Stomach (tissue), 9 donors: ENCODE data around the gene TENM4. TPM values are rescaled to one million over a fixed set of nuclear protein-coding genes. Genes with fewer than 3 reads are reported as not detected.
A peak's percentile ranks its signal among the peaks of the same experiment; 100 is the strongest.

Experiments
- DNase-seq, 2 donors: peaks; one replicate each; pipeline versions ENCODE4 v3.0.0 to v3.0.0-alpha.2; 2013 to 2019
- H3K27ac ChIP-seq, 5 donors: fragments of 200-600 bp in 4 of 5; sonication (generic) in 4 of 5; one replicate each; pipeline ENCODE4 v1.5.1; 2013 to 2019; ENCODE audit warnings: mild to moderate bottlenecking in 1 of 5, moderate library complexity in 1 of 5
- H3K27me3 ChIP-seq, 3 donors: fragments of 200-600 bp; sonication (generic); one replicate each; pipeline ENCODE4 v1.5.1; 2017 to 2019; ENCODE audit warnings: mixed run types in 1 of 3
- H3K36me3 ChIP-seq, 4 donors: fragments of 200-600 bp; sonication (generic); 1 replicate in 3 of 4; 2 replicates in 1 of 4; pipeline ENCODE4 v1.5.1; 2016 to 2019
- H3K4me1 ChIP-seq, 4 donors: fragments of 200-600 bp; sonication (generic); one replicate each; pipeline ENCODE4 v1.5.1; 2016 to 2019
- H3K4me3 ChIP-seq, 4 donors: fragments of 200-600 bp; sonication (generic) in 3 of 4; one replicate each; pipeline ENCODE4 v1.5.1; 2016 to 2019; ENCODE audit warnings: mild to moderate bottlenecking in 1 of 4
- H3K9me3 ChIP-seq, 4 donors: fragments of 200-600 bp; sonication (generic); one replicate each; pipeline ENCODE4 v1.5.1; 2016 to 2019
- EP300 ChIP-seq: sonication (generic); formaldehyde crosslinking; IDR thresholded peaks from one replicate; pipeline ENCODE4 v1.6.1; 2017; ENCODE audit warnings: antibody characterized with exemption
- POLR2A ChIP-seq, 4 donors: fragments of 450-650 bp; IDR thresholded peaks; one replicate each; pipeline ENCODE4 v1.6.1; 2016; ENCODE audit warnings: antibody characterized with exemption in 4 of 4, control low read depth in 2 of 4, mild to moderate bottlenecking in 1 of 4, moderate library complexity in 1 of 4
- POLR2AphosphoS5 ChIP-seq, 3 donors: sonication (generic); formaldehyde crosslinking; IDR thresholded peaks; one replicate each; pipeline ENCODE4 v1.6.1; 2016; ENCODE audit warnings: antibody characterized with exemption in 3 of 3
- WGBS, 5 donors: extraction: QIAGEN DNeasy Blood & Tissue Kit in 3 of 5; methylation state at CpG; one replicate each; pipeline versions ENCODE4 v1.1.5 to v1.1.7; 2013 to 2018; 5-methylcytosine and 5-hydroxymethylcytosine counted together
- intact Hi-C: fragments of 100-400 bp; cut with DNase I; formaldehyde crosslinking; loops from one replicate; pipeline ENCODE4 v1.15.1; 2023; ENCODE audit warnings: low total_unique reads
- polyA plus RNA-seq, 3 donors: library from polyadenylated mRNA; stranded (reverse); fragments of 200-250 nt; gene quantifications; one replicate each; pipeline ENCODE4 v1.2.3, GENCODE V29; 2013
- total RNA-seq, 5 donors: library from RNA; depleted of rRNA; stranded (reverse); fragments of >200 nt; gene quantifications; one replicate each; pipeline versions ENCODE4 v1.1.0 to v1.2.3, GENCODE V29; 2014 to 2016
- TF ChIP-seq, protein P1 (sequence below), 7 experiments: fragments of 450-650 bp in 4 of 7; fragments of 200-600 bp in 3 of 7; sonication (generic) in 3 of 7; IDR thresholded peaks; one replicate each; pipeline ENCODE4 v1.5.1; 2016 to 2019; ENCODE audit warnings: antibody characterized with exemption in 7 of 7, control low read depth in 2 of 7, mild to moderate bottlenecking in 1 of 7
- donor health status: healthy with polysubstance abuse.
- donor health status: Bipolar disorder and iron deficiency.
- donor health status: healthy.

The TENM4 gene
- total and polyA plus RNA-seq, 8 donors, result 0.06 to 13.2 (median 0.87) TPM; not detected in 1

DNA sequence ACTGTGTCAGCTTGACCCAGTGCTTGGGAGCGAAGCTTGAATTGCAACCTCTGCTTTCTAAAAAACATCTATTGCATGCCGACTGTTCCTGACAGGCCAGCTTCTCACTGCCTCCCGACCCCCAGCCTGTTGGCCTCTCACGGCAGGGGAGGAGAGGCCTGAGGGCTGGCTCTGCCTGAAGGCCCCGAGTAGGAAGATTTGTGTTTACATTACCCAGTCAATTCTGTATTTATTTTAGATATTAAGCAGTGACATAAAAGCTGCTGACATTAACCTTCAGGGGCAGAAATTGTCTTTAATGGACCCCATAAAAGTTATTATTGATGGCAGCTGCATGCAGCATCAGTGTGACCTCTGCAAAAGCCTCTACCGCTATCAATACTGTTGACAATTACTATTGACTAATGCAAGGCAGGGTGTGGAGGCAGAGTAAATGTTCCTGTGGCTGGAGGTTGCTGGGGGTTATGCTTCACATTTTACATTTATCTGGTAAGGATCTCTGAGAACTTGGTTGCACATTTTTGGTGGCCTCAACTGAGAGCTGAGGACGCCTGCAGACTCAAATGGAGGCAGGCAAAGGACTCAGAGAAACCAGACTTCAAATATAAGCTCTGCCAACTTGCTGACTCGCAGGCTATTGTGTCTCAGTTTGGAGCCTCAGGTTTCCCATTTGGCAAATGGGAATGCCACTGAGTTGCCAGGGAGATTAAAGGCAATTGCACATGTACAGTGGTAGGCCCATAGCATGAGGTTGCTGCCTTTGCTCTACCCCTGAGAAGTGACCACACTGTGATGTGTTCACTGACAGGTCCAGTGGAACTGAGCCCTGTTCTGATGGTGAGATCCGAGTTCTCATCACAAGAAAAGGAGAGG, 380.5 kb downstream of the TENM4 start:
- H3K4me1 ChIP-seq, result peaks cover 0 to 4% (median 0%) of the 10 kb centered on the region in 4 donors
- no peaks in the 10 kb centered on the region for H3K9me3 ChIP-seq
- no peaks in the 10 kb centered on the region for H3K36me3 ChIP-seq
- no peak for TF ChIP-seq POLR2A (IDR thresholded peaks at IDR 0.05)
- DNase-seq, result no peak
- H3K4me3 ChIP-seq, result no peak overlapping the region
- H3K27me3 ChIP-seq, result no peaks in the 10 kb centered on the region
- 48 to 61% (median 54%) methylated on average over 9 of the region's 9 CpGs for WGBS, 5 donors
- H3K27ac ChIP-seq, result no peak overlapping the region
- intact Hi-C loops, result no loop called here

DNA sequence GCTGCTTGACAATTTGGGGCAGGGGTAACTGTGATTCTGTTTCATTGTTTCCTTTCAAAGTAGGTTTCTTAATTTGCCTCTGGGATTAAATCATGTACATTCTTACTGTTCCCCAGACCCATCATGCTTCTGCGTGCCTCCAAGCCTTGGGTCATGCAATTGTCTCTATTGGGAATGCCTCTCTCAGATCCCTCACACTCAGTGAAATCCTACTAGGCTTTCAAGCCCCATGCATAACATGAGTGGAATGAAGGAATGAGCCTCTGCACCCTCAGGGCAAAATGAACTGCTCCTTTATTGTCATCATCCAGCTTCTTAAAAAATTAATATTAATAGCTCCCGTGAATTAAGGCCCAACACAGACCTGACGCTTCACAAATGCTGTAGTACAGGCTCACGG, 381.7 kb downstream of the TENM4 start:
- intact Hi-C loops, result no loop called here
- Histone ChIP-seq H3K9me3 (no peaks in the 10 kb centered on the region), H3K27me3 (no peaks in the 10 kb centered on the region)

DNA sequence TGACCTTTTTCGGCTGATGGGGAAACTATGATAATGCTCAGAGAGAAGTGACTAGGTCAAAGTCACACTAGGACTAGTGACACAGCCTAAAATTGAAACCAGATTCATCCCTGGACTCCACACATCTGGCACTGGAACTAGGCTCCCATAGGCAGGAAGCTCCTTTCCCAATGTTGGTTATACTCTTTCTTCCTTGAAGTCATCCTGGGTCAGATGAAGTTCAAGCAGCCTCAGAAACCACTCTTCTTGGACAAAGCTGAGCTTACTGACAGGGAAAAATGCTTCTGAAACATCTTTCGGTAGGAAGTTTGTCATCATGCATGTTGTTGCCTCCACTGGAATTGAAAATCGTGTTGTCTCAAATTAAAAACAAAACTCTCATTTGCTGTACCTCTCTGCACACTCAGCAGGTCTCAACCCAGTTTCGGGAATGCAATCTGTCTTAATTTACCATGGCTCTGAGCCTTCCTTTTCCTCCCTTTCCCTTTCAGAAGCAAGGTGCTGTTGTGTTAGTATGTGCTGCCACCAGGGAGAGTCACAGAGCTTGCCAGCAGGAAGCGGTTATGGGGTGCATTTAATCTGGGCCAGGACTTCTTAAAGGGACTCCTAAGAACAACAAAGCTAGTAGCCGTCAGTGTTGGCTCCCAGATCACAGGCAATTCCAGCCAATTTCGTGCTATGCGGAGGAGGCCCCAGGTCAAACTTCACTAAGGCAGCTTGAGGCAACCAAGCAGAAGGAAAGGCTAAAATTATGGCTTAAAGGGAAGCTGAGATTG, 384.8 kb downstream of the TENM4 start:
- H3K4me3 ChIP-seq, result no peak overlapping the region
- no peaks in the 10 kb centered on the region for H3K4me1 ChIP-seq
- no peaks in the 10 kb centered on the region for H3K36me3 ChIP-seq
- TF ChIP-seq, protein P1, sequence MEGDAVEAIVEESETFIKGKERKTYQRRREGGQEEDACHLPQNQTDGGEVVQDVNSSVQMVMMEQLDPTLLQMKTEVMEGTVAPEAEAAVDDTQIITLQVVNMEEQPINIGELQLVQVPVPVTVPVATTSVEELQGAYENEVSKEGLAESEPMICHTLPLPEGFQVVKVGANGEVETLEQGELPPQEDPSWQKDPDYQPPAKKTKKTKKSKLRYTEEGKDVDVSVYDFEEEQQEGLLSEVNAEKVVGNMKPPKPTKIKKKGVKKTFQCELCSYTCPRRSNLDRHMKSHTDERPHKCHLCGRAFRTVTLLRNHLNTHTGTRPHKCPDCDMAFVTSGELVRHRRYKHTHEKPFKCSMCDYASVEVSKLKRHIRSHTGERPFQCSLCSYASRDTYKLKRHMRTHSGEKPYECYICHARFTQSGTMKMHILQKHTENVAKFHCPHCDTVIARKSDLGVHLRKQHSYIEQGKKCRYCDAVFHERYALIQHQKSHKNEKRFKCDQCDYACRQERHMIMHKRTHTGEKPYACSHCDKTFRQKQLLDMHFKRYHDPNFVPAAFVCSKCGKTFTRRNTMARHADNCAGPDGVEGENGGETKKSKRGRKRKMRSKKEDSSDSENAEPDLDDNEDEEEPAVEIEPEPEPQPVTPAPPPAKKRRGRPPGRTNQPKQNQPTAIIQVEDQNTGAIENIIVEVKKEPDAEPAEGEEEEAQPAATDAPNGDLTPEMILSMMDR (IDR thresholded peaks at IDR 0.05), result no peak
- no peak for TF ChIP-seq POLR2A (IDR thresholded peaks at IDR 0.05)
- H3K9me3 ChIP-seq, result no peaks in the 10 kb centered on the region
- no peak overlapping the region for H3K27ac ChIP-seq
- intact Hi-C loops, result no loop called here
- 74 to 84% (median 78%) methylated on average over 8 of the region's 8 CpGs for WGBS, 5 donors
- peak in 1 of 2 donors; percentile 30 for DNase-seq
- H3K27me3 ChIP-seq, result peaks cover 0 to 3% (median 0%) of the 10 kb centered on the region in 3 donors

More for the DNA sequence above, 381.7 kb downstream of the TENM4 start:
- TF ChIP-seq POLR2AphosphoS5 (IDR thresholded peaks at IDR 0.05) (no peak), EP300 (no peak), POLR2A (IDR thresholded peaks at IDR 0.05) (no peak)
- TF ChIP-seq, protein P1 (IDR thresholded peaks at IDR 0.05), result no peak
- WGBS, 5 donors, result 95 to 97% (median 95%) methylated on average over 4 of the region's 4 CpGs
- no peak overlapping the region for H3K4me3 ChIP-seq
- DNase-seq, result no peak
- H3K27ac ChIP-seq, result no peak overlapping the region
- H3K36me3 ChIP-seq, result no peaks in the 10 kb centered on the region
- peaks cover 0 to 4% (median 0%) of the 10 kb centered on the region in 4 donors for H3K4me1 ChIP-seq

DNA sequence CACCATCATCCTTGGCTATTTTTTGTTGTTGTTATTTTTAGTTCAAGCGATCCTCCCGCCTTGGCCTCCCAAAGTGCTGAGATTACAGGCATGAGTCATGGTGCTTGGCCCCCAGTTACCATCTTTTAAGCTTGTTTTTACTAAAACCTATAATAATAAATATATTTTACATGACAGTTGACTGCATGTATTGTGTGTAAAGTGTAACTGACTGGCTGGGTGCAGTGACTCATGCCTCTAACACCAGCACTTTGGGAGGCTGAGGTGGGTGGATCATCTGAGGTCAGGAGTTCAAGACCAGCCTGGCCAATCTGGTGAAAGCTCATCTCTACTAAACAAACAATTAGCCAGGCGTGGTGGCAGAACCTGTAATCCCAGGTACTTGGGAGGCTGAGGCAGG, 386.2 kb downstream of the TENM4 start:
- Histone ChIP-seq H3K4me3 (no peak overlapping the region), H3K9me3 (no peaks in the 10 kb centered on the region), H3K4me1 (no peaks in the 10 kb centered on the region), H3K27ac (no peak overlapping the region), H3K27me3 (peaks cover 0 to 3% (median 0%) of the 10 kb centered on the region in 3 donors), H3K36me3 (no peaks in the 10 kb centered on the region)
- DNase-seq, result no peak
- 81 to 95% (median 85%) methylated on average over 3 of the region's 3 CpGs for WGBS, 5 donors
- intact Hi-C loops, result no loop called here
- TF ChIP-seq POLR2AphosphoS5 (IDR thresholded peaks at IDR 0.05) (no peak), EP300 (no peak), POLR2A (IDR thresholded peaks at IDR 0.05) (no peak)
- TF ChIP-seq, protein P1 (IDR thresholded peaks at IDR 0.05), result no peak
